Coronary artery (tissue), 2 donors: ENCODE results near the gene FLT3.
"Not testable (repeated sequence)": the region's sequence is repeated elsewhere in the genome, so short reads cannot be mapped to it uniquely, and the experiment has no call there.

Experiments
- DNase-seq: peaks from one replicate; pipeline ENCODE4 v3.0.0-alpha.2; 2017; ENCODE audit warnings: low spot score
- H3K27ac ChIP-seq, 2 donors: fragments of 200-600 bp; sonication (generic); one replicate each; pipeline ENCODE4 v1.5.1; 2016 to 2019
- H3K4me3 ChIP-seq: fragments of 200-600 bp; sonication (generic); 2 replicates; pipeline ENCODE4 v1.5.1; 2016; ENCODE audit warnings: mild to moderate bottlenecking, moderate library complexity
- TF ChIP-seq, protein P1 (sequence below): fragments of 200-600 bp; sonication (generic); IDR thresholded peaks from one replicate; pipeline ENCODE4 v1.5.1; 2019; ENCODE audit warnings: antibody characterized with exemption

Gene FLT3

GRCh38 chr13:28033894-28034655, 66.3 kb downstream of the FLT3 start:
- no peak for DNase-seq
- Histone ChIP-seq H3K4me3 (no peak overlapping the region), H3K27ac (no peak overlapping the region)
- TF ChIP-seq, protein P1, sequence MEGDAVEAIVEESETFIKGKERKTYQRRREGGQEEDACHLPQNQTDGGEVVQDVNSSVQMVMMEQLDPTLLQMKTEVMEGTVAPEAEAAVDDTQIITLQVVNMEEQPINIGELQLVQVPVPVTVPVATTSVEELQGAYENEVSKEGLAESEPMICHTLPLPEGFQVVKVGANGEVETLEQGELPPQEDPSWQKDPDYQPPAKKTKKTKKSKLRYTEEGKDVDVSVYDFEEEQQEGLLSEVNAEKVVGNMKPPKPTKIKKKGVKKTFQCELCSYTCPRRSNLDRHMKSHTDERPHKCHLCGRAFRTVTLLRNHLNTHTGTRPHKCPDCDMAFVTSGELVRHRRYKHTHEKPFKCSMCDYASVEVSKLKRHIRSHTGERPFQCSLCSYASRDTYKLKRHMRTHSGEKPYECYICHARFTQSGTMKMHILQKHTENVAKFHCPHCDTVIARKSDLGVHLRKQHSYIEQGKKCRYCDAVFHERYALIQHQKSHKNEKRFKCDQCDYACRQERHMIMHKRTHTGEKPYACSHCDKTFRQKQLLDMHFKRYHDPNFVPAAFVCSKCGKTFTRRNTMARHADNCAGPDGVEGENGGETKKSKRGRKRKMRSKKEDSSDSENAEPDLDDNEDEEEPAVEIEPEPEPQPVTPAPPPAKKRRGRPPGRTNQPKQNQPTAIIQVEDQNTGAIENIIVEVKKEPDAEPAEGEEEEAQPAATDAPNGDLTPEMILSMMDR: no peak

DNA sequence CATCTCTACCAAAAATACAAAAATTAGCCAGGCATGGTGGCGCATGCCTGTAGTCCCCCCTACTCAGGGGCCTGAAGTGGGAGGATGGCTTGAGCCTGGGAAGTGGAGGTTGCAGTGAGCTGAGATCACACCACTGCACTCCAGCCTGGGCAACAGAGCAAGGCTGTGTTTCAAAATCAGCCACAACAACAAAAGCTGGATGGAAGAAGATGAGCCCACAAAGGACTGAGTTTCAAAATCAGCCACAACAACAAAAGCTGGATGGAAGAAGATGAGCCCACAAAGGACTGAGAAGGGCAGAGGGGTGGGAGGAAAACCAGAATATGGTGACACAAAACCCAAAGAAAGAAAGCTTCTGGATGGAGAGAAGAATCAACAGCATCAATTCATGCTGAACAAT, 67.9 kb downstream of the FLT3 start:
- H3K27ac ChIP-seq, DNase-seq, H3K4me3 ChIP-seq: not testable (repeated sequence)

GRCh38 chr13:28031896-28032288, 68.5 kb downstream of the FLT3 start:
- Histone ChIP-seq H3K4me3 (no peak overlapping the region), H3K27ac (no peak overlapping the region)
- TF ChIP-seq, protein P1: no peak
- no peak for DNase-seq

DNA sequence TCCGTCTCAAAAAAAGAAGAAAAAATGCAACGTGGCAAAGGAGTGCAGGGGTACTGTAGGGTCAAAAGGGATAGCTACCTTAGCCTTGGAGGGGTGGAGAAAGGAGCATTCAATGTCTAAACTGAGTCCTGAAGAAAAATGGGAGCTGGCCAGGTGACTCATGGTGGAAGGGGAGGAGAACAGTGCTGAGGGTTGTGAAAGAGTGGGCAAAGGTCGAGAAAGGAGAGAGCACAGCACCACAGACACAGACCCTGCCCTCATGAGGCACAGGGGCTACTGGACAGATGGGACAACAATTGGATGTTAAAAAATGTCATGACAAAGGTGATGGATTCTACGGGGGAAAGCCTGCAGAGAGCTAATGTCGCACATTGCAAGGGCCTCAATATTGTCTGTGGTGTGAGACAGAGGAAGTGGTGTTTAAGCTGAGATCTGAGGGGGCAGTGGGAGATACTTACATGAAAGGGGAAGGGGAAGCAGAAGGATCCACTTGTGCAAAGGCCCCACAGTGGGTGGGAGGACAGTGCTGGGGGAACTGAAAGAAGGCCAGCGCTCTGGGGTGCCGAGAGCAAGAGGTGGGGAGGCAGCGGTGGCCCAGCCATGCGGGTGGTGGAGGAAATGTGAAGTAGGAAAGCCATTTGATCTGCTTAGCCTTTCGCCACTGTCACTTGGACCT, 69.0 kb downstream of the FLT3 start:
- TF ChIP-seq, protein P1: no peak
- no peak for DNase-seq
- Histone ChIP-seq H3K27ac (no peak overlapping the region), H3K4me3 (no peak overlapping the region)

GRCh38 chr13:28027607-28028364, 72.6 kb downstream of the FLT3 start:
- H3K4me3 ChIP-seq: no peak overlapping the region
- DNase-seq: no peak
- no peak overlapping the region for H3K27ac ChIP-seq
- TF ChIP-seq, protein P1: no peak

GRCh38 chr13:28027071-28027470, 73.3 kb downstream of the FLT3 start:
- Histone ChIP-seq H3K27ac (no peak overlapping the region), H3K4me3 (no peak overlapping the region)
- TF ChIP-seq, protein P1: no peak
- DNase-seq: no peak

GRCh38 chr13:28026508-28026907, 73.9 kb downstream of the FLT3 start:
- no peak for DNase-seq
- Histone ChIP-seq H3K27ac (no peak overlapping the region), H3K4me3 (no peak overlapping the region)
- TF ChIP-seq, protein P1: no peak
